H1 (cell line): Measurements from ENCODE around the gene PIF1. TPM values are rescaled to one million over a fixed set of nuclear protein-coding genes. Genes with fewer than 3 reads are reported as not detected.

Experiments used
- ATF2 ChIP-seq: IDR thresholded peaks from 2 replicates; pipeline ENCODE4 v1.6.1; 2012; ENCODE audit warnings: low read length, inconsistent platforms
- BACH1 ChIP-seq: IDR thresholded peaks from 2 replicates; pipeline ENCODE4 v1.6.1; 2012; ENCODE audit warnings: low read length, improper control_type of control experiment
- BCL11A ChIP-seq, 2 experiments: IDR thresholded peaks; one replicate each; pipeline ENCODE4 v1.6.1; 2011; ENCODE audit warnings: low read depth in 2 of 2, low read length in 2 of 2, mild to moderate bottlenecking in 2 of 2
- CBX8 ChIP-seq: fragments of 300-800, 300-1000 bp; sonication (generic); IDR thresholded peaks from 2 replicates; pipeline ENCODE4 v1.7.1; 2016; ENCODE audit warnings: low read depth, low read length, borderline replicate concordance
- CEBPB ChIP-seq: IDR thresholded peaks from 2 replicates; pipeline ENCODE4 v1.6.1; 2012; ENCODE audit warnings: low read depth, low read length
- CHD1 ChIP-seq: IDR thresholded peaks from 2 replicates; pipeline ENCODE4 v1.6.1; 2012; ENCODE audit warnings: low read depth, low read length, improper control_type of control experiment
- EGR1 ChIP-seq: IDR thresholded peaks from 2 replicates; pipeline ENCODE4 v1.6.1; 2011; ENCODE audit warnings: low read depth, low read length, borderline replicate concordance
- FOSL1 ChIP-seq: IDR thresholded peaks from 2 replicates; pipeline ENCODE4 v1.6.1; 2011; ENCODE audit warnings: mild to moderate bottlenecking, low read depth, low read length, moderate library complexity; ENCODE audit not compliant: insufficient read depth
- GTF2F1 ChIP-seq: IDR thresholded peaks from 2 replicates; pipeline ENCODE4 v1.6.1; 2012; ENCODE audit warnings: low read depth, low read length, improper control_type of control experiment, borderline replicate concordance
- HDAC2 ChIP-seq, 2 experiments: fragments of 300-600 bp in 1 of 2; sonication (generic) in 1 of 2; IDR thresholded peaks; 2 replicates each; pipeline ENCODE4 v1.6.1; 2011 to 2012; ENCODE audit warnings: low read depth in 2 of 2, low read length in 2 of 2, mild to moderate bottlenecking in 2 of 2, moderate library complexity in 2 of 2, borderline replicate concordance in 1 of 2, inconsistent platforms in 1 of 2
- HDAC6 ChIP-seq: IDR thresholded peaks from one replicate; pipeline ENCODE4 v1.7.1; 2012; ENCODE audit warnings: low read depth, mild to moderate bottlenecking, inconsistent platforms, low read length, moderate library complexity
- KDM1A ChIP-seq: fragments of 200-600, 300-600 bp; sonication (generic); IDR thresholded peaks from 2 replicates; pipeline ENCODE4 v1.7.1; 2016; ENCODE audit warnings: mild to moderate bottlenecking, low read length, borderline replicate concordance
- KDM5A ChIP-seq: fragments of 200-600 bp; IDR thresholded peaks from 2 replicates; pipeline ENCODE4 v1.7.1; 2012; ENCODE audit warnings: mild to moderate bottlenecking, low read length, inconsistent platforms, mixed read lengths
- MAX ChIP-seq: IDR thresholded peaks from 2 replicates; pipeline ENCODE4 v1.6.1; 2012; ENCODE audit warnings: inconsistent platforms
- NANOG ChIP-seq: IDR thresholded peaks from 2 replicates; pipeline ENCODE4 v1.6.1; 2011; ENCODE audit warnings: low read length, low read depth, mild to moderate bottlenecking, inconsistent platforms; ENCODE audit not compliant: insufficient read depth, poor library complexity, severe bottlenecking
- POLR2A ChIP-seq, 2 experiments: IDR thresholded peaks; 1 replicate in 1 of 2; 2 replicates in 1 of 2; pipeline ENCODE4 v1.6.1; 2011; ENCODE audit warnings: low read depth in 2 of 2, low read length in 2 of 2, mild to moderate bottlenecking in 2 of 2; ENCODE audit errors: control extremely low read depth in 1 of 2
- RAD21 ChIP-seq, 2 experiments: IDR thresholded peaks in 1 of 2; conservative IDR thresholded peaks in 1 of 2; 2 replicates each; pipeline ENCODE4 v1.6.1; 2011; ENCODE audit warnings: low read depth in 2 of 2, low read length in 2 of 2, improper control_type of control experiment in 1 of 2, inconsistent platforms in 1 of 2, mild to moderate bottlenecking in 1 of 2, moderate library complexity in 1 of 2
- RNF2 ChIP-seq: fragments of 200-900, 300-1000 bp; sonication (generic); IDR thresholded peaks from 2 replicates; pipeline ENCODE4 v1.7.1; 2016; ENCODE audit warnings: borderline replicate concordance, low read depth, mild to moderate bottlenecking, antibody characterized with exemption, low read length; ENCODE audit not compliant: poor library complexity, severe bottlenecking; ENCODE audit errors: missing control alignments
- RXRA ChIP-seq: IDR thresholded peaks from 2 replicates; pipeline ENCODE4 v1.6.1; 2011; ENCODE audit warnings: low read depth, mild to moderate bottlenecking, low read length, moderate library complexity; ENCODE audit not compliant: insufficient read depth
- SIRT6 ChIP-seq: IDR thresholded peaks from one replicate; pipeline ENCODE4 v1.7.1; 2012; ENCODE audit warnings: low read length, inconsistent platforms
- SIX5 ChIP-seq: IDR thresholded peaks from 2 replicates; pipeline ENCODE4 v1.6.1; 2011; ENCODE audit warnings: mild to moderate bottlenecking, low read depth, low read length
- SUZ12 ChIP-seq: fragments of 200-600 bp; sonication (generic); IDR thresholded peaks from 2 replicates; pipeline ENCODE4 v1.6.1; 2012; ENCODE audit warnings: mild to moderate bottlenecking, inconsistent platforms, low read length, moderate library complexity, mixed read lengths
- TBP ChIP-seq: IDR thresholded peaks from 2 replicates; pipeline ENCODE4 v1.6.1; 2011; ENCODE audit warnings: low read depth, low read length, improper control_type of control experiment
- polyA plus RNA-seq, 7 experiments: library from polyadenylated mRNA; depleted of rRNA in 3 of 7; stranded (reverse) in 5 of 7; unstranded in 2 of 7; fragments of >200 nt in 5 of 7; fragments of 200-250 nt in 2 of 7; gene quantifications; 1 replicate in 5 of 7; 2 replicates in 1 of 7; 4 replicates in 1 of 7; pipeline versions ENCODE4 v1.2.1 to v1.2.3, GENCODE V29; 2011 to 2013; ENCODE audit warnings: missing spikeins in 2 of 7, mixed read lengths in 2 of 7
- total RNA-seq: library from RNA; stranded (reverse); fragmentation: NEBNext Ultra II Directional; extraction: Animal tissue kit (Norgen Biotek cat#: 25700); gene quantifications from 2 replicates; pipeline ENCODE4 v1.2.1, GENCODE V29; 2021

The PIF1 gene
- total and polyA plus RNA-seq, 2 of the 8 experiments (the other 6 are each of a cell fraction or from before 2014, with no cell fraction given), result 73.3 to 138 TPM

DNA sequence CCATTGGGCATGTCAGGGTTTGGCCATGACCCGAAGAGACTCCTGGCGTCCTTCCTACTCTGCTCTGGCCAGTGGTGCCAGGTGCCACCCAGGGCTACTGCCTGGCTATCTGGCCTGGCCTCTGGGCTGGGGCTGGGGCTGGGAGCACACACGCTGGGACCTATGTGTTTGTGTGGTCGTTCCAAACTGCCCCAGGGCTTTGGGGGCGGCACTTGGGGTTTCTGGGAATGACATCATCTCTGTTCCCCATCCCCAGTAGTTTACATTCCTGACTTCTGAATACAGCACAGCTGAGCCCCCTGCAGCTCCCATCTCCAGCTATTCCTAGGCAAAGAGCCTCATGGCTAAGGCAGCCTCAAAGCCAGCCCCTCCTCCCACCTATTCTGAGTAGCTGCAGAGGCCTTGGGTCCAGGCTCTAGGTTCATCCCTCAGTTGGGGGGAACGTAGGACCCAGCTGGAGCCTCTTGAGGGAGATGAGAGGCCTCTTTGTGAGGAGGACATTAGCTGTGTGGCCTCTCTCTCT is 40.6 kb upstream of the PIF1 start (continued):
- TF ChIP-seq ATF2 (peak; percentile 96), HDAC6 (no peak), HDAC2 (IDR thresholded peaks at IDR 0.05; ENCODE audit: borderline replicate concordance in 1 of 2, low read depth in 2 of 2, low read length in 2 of 2) (0 out of 4 replicates have a peak, but pooled peaks of 1 of the 2 experiments have one; percentile 17), POLR2A (IDR thresholded peaks at IDR 0.05; ENCODE audit: control extremely low read depth in 1 of 2, low read depth in 2 of 2, low read length in 2 of 2) (no peak), RXRA (no peak), GTF2F1 (no peak), SIX5 (no peak), KDM5A (no peak), SUZ12 (no peak), SIRT6 (no peak), CEBPB (no peak), NANOG (peak; percentile 66), KDM1A (no peak), FOSL1 (no peak), BCL11A (IDR thresholded peaks at IDR 0.05; ENCODE audit: low read depth in 2 of 2, low read length in 2 of 2) (no peak), CBX8 (no peak), EGR1 (no peak), RNF2 (no peak), MAX (peak; percentile 62; the same call in 1 of the 2 replicates), CHD1 (no peak), RAD21 (IDR thresholded peaks at IDR 0.05 in 1 of 2, conservative IDR thresholded peaks at IDR 0.05 in 1 of 2; ENCODE audit: low read depth in 2 of 2, low read length in 2 of 2) (peak in 1 of 2 experiments; percentile 16; a peak in 2 of 4 replicates), TBP (no peak), BACH1 (no peak)
